ENCODE measurements around the gene TUBAL3.
"Not testable (repeated sequence)": the region's sequence is repeated elsewhere in the genome, so short reads cannot be mapped to it uniquely, and the experiment has no call there.

The TUBAL3 gene

DNA sequence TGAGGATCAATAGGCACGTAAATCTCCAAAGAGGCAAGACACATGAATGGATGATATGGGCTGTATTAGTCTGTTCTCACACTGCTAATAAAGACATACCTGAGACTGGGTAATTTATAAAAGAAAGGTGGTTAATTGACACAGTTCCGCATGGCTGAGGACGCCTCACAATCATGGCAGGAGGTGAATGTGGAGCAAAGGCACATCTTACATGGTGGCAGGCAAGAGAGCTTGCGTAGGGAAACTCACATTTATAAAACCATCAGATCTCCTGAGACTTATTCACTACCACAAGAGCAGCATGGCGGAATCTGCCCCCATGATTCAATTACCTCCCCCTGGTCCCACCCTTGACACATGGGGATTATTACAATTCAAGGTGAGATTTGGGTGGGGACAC is 25.4 kb downstream of the TUBAL3 start:
- not testable (repeated sequence) for DNase-seq (ENCODE audit: low read depth)

DNA sequence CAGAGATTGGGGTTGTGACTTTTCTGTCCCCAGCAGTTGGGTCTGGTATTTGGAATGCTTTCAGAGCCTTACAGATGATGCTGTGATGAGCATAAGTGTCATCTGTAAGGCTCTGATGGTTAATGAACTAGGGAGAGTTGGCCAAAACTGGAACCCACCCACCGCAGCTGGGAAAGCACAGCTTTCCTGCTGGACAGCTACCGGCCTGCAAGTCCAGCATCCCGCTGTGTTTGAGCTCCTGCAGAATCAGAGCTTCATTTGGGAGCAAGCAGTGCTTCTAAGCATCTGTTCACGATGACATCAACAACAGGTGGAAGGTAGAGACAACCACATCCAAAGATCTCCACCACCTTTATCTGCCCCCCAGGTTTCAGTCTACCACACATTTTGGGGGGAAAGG is 28.2 kb downstream of the TUBAL3 start:
- no peak for DNase-seq (ENCODE audit: low read depth)

DNA sequence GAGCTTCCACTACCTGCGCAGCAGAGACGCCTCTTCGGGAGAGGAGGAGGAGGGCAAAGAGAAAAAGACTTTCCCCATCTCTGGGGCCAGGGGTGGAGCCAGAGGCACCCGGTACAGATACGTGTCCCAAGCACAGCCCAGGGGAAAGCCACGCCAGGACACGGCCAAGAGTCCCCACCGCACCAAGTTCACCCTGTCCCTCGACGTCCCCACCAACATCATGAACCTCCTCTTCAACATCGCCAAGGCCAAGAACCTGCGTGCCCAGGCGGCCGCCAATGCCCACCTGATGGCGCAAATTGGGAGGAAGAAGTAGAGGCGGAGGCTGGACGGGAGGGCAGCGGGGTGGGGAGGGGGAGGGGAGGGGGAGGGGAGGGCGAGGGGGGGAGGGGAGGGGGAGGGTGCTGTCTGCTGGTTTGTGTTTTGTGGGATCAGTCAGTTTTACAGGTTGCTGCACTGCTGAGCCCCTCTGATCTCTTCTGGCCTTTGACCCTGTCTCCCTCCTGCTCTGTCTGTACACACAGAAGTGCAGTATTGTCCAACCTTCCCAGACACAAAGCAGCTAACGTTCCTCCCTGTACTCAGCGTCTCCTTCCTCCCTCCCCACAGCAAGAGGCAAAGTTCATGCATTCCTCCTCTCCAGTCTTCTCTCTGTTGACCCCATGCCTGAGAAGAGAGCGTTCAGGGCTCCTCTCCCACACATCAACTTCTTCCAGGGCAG is 30.6 kb downstream of the TUBAL3 start:
- DNase-seq (ENCODE audit: low read depth): no peak

DNA sequence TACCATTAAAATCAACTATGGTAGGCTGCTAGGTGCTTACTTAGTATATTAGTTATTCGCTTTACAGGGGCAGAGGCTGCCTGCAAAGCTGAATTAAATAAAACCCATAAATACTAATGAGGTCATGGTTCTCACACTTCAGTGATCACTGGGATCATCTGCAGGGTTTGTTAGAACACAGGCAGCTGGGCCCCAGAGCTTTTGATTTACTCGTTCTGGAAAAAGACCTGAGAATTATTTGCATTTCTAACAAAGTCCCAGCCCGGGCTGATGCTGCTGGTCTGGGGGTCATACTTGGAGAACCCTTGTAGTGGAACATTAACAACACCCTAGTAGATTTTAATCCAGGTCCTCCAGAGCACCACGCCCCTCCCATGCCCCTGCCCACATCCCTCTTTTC is 31.3 kb downstream of the TUBAL3 start:
- no peak for DNase-seq (ENCODE audit: low read depth)

DNA sequence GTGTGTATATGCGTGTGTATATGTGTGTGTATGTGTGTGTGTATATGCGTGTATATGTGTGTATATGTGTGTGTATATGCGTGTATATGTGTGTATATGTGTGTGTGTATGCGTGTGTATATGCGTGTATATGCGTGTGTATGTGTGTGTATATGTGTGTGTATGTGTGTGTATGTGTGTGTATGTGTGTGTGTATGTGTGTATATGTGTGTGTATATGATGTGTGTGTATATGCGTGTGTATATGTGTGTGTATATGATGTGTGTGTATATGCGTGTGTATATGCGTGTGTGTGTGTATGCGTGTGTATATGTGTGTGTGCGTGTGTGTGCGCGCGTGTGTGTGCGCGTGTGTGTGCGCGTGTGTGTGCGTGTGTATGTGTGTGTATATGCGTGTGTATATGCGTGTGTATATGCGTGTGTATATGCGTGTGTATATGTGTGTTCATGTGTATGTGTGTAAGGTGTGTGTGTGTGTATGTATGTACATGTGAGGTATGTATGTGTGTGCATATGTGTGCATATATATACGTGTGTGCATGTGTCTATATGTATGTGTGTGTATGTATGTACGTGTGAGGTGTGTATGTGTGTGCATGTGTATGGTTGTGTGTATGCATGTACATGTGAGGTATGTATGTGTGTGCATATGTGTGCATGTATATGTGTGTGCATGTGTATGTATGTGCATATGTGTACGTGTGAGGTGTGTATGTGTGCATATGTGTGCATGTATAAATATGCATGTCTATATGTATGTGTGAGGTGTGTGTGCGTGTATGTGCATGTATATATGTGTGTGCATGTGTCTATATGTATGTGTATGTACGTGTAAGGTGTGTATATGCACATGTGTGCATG is 33.9 kb downstream of the TUBAL3 start:
- no peak for DNase-seq (ENCODE audit: low read depth)

DNA sequence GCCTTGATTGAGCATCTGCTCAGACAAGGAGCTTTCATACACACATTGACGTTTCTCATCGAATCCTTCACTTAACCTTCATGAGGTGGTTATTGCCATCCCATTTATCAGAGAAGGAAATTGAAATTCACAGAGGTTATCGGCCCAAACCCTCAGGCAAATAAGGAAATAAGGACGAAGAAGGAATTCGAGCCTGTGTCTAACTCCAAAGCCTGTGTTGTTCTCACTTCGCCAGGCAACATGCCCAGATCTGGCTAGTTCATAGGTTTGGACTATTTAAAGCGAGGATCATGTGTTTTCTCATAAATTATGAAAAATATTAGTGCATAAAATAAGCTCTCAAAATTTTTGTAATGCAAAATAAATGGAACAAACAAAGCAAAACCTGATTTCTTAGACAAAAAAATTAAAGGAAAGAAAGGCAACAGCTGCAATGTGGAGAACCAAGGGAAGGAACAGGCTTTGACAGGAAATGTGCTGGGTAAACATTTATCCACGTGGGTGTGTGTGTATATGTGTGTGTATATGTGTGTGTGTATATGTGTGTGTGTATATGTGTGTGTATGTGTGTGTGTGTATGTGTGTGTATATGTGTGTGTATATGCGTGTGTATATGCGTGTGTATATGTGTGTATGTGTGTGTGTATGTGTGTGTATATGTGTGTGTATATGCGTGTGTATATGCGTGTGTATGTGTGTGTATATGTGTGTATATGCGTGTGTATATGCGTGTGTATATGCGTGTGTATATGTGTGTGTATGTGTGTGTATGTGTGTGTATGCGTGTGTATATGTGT is 35.1 kb downstream of the TUBAL3 start:
- DNase-seq (ENCODE audit: low read depth): no peak

DNA sequence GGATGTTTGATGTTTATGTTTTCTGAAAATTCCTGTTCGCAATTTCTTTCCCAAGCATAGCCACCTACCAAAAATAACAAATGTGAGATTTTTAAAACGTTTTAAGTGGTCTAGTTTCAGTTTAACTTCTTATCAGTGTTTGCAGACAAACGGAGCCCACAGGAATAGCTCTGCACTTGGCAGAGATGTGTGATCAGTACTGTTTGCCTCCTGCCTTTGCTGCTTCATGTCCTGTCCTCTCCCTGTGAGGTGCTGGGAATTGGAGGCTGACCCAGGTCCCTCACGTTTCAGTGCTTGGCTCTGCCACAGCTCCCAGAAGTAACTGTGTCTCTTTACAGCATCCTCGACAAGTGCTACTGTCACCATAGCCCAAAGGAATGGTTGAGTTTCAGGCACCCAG is 38.7 kb downstream of the TUBAL3 start:
- no peak for DNase-seq (ENCODE audit: low read depth)

DNA sequence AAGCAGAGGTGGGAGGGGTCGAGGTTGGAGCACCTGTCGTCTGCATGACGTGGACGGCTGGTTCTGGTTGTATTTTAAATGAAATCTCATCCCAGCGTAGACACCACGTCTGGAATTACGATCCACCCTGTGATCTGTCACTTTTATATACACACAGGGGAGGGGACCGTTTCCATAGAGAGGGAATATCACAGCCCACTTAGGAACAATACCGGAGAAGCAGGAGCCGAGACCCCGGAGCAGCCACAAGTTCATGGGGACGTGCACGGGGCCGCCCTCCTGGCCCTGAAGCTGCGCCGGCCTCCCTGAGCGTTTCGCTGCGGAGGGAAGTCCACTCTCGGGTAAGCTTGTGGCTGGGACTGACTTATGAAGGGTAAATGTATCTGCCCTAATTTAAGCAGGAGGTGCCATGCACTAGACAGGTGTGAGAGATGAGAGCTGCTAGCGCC is 39.7 kb downstream of the TUBAL3 start, which contains the start of gene UCN3:
Gene UCN3 (plus strand): TSS at position 77 of the 449 bp plus-strand sequence. CDS start 8,755 bp downstream, outside the sequence.
- no peak for DNase-seq (ENCODE audit: low read depth)

DNA sequence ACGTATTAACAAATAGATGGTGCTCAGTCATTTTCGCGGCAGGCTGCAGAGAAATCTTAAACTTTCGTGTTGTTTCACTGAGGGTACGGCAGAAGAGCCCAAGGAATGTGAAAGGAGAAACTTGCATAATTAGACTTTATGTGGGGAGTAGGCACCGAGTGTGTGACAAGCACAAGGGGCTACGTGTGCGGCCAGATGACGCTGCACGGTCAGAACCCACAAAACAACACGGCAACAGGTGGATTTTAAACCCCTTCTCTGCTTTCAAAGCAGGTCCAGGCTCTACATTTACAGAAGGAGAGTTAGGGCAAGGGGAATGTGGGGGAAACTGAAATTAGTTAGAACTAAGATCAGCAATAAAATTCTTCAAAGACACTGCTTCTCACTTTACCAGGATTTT is 40.3 kb downstream of the TUBAL3 start:
- no peak for DNase-seq (ENCODE audit: low read depth)

DNA sequence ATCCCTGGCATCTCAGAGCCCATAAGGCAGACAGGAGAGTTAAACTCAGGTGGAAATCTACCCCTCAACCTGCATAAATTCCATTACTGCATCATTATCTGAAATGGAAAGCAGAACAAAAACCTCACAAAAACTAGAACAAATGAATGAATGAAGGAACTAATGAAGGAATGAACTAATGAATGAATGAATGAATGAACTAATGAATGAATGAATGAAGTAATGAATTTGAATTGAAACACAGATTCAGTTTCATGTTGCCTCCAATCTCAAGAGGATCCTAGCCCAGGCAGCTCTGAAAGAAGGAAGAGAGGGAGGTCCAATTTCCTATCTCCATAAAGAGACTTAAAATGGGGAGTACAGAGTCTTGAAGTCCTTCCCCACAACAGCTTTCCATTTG is 41.8 kb downstream of the TUBAL3 start:
- no peak for DNase-seq (ENCODE audit: low read depth)

DNA sequence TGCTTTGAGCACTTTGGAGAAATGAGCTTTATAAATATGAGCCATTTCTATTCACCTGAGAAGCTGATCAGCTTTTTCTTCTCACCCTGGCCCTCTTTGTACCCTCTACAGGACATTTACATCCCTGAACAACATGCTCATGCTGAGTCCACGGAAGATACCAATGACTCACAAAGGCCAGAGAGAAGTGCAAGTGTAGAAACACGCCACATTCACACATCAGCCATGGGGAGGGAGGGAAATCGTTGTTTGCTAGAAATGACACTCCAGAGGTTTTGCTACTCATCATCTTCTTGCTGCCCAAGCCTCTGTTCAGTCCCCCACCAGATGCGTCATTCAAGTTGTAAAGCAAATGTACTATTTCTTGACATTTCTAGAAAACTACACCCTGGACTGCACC is 42.7 kb downstream of the TUBAL3 start:
- DNase-seq (ENCODE audit: low read depth): no peak

DNA sequence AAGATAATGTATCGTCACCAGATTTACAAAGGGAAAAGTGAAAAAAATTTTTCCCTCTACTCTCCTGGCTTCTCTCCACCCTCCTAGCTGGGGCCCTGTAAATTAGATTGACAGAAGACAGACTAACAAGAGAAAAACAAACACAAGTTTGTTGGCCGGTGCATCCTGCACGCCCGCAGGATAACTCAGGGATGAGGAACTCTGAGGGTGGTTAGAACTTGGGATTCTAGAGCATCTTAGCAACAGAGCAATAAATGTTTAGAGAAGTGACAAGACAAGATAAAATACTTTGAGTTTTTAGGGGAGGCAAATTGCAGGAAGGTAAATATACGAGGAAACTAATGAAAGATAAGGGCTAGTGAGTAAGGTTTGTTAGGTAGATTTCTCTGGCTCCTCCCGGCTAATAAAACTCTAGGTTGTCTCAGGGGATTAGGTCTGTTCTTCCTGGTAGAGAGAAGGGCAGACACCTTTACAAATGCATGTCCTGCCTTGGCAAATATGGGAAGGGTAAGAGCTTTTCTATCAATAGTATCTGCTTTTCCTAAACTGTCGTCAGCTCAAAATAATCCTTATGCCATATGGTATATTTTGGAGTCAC is 44.2 kb downstream of the TUBAL3 start:
- DNase-seq (ENCODE audit: low read depth): no peak

DNA sequence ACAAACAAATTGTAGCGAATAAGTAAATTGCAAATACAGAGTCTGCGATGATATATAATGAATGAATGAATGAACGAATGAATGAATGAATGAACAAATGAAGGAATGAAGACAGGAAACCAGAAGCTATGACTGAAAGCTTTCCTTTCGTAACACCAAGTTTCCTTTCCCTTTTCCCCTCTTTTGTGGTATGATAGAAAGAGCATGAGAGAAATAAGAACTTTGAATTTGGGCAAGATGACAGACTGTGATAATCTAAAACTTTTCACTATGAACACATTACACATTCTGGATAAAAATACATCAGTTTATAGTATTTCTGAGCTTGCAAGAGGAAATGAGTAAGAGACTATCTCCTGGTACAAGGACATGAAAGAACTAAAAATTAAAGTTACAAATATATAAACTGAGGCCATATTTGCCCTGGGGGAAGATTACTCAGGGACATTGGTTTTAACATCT is 48.3 kb downstream of the TUBAL3 start:
- DNase-seq (ENCODE audit: low read depth): no peak

DNA sequence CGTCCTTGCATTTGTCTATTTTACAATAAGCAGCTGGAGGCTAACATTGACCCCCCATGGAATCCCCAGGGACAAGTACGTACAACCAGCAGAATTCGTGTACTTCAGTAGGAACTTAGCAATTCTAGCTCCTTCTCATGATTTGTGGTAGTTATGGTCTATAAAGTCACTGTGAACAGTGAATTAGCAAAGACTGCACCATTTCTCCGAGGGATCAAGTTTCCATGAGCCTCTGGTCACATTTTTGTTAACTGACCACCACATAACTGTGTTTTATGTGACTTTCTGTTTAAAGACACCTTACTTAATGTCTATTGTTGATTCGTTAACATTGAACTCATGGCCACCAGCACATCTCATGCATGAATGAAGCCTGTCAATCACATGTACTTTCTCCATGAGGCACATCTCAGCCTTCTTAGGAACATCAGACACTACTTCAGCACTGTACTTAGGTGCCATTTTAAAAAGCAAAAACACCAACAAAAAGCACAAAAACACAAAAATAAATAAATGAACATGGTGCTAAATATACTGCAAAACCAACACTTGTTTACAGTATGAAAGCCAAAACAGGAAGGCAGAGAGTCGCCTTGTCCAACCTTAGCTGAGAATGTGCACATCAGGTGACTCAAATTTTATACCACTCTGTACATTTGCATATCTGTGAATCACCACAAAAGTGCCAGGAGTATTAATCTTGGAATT is 48.9 kb downstream of the TUBAL3 start:
- DNase-seq (ENCODE audit: low read depth): no peak

DNA sequence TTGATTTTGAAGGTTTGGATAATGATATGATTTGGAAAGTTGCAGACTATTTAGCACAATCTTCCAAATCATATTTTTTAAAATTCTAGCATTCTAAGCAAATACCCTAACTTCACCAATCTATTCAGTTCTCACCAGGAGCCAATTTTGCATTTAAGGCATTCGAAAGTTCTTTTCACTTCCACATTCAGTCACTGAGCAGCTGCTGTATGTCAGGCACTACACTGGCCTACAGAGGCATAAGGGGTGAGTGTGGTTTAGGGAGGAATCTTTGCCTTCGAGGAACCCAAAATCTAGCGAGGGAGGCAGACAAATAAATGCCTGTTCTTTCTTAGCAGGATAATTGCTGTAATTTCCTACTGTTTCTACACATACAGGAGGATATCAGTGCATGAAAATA is 50.6 kb downstream of the TUBAL3 start:
- no peak for DNase-seq (ENCODE audit: low read depth)

DNA sequence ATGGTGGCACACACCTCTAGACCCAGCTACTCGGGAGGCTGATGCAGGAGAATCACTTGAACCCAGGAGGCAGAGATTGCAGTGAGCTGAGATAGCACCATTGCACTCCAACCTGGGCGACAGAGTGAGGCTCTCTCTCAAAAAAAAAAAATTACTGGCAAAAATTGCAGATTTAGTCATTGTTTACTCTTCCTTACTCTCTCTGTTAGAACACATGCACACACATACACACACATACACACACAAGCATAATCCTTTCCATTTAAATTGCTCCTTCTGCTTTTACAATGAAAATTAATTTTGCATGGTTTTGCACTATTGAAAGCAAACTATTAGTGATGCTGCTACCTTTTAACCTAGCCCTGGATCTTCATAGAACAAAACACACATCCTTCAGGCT is 55.3 kb downstream of the TUBAL3 start:
- no peak for DNase-seq (ENCODE audit: low read depth)

DNA sequence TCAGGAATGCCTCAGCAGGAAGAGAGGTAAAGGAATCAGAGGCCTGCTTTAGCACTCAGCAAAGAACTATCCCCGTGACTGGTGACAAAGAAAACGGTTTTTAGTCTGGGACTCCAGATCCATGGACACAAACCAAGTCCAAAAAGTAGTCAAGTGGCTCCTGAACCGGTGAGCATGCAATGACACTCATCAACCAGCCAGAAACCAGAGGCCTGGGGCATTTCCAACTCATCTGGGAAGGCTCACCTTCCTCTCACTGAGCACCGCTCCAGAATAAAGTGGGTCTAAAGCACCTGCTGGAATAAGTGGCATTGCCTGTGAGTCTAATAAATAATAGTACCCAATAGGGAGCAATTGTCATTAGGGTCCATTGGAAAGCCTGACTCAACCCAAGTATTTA is 57.7 kb downstream of the TUBAL3 start:
- DNase-seq (ENCODE audit: low read depth): no peak

DNA sequence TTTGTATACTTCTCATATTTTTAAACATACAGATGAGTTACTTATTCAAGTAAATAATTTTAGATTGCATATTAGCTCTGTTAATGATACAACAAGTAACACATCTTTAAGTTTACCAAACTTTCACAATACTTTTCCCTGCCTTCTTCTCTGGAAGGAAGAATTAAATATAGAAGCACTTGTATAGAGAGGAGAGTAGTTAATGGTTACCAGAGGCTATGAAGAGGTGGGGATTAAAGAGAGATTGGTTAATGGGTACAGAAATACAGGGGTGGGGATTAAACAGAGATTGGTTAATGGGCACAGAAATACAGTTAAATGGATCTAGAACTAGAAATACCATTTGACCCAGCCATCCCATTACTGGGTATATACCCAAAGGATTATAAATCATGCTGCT is 59.9 kb downstream of the TUBAL3 start:
- no peak for DNase-seq (ENCODE audit: low read depth)

DNA sequence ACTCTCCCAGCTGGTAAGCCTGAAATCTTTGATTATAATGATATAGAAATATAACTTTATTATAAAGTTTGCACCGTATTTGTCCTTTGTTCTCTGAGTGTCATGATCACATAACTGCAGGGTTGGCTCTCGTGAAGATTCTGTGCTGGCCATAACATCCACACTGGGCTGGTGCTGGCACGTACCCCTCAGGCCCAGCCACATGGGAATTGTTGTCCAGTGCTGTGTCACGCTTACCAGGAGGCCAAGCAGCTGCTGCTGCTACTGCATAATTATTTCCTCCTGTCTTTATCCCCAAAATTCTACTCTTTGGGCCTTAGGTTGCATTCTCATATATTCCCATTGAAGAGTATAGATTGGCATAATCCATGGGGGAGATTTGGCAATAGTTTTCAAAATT is 60.6 kb downstream of the TUBAL3 start:
- no peak for DNase-seq (ENCODE audit: low read depth)

DNA sequence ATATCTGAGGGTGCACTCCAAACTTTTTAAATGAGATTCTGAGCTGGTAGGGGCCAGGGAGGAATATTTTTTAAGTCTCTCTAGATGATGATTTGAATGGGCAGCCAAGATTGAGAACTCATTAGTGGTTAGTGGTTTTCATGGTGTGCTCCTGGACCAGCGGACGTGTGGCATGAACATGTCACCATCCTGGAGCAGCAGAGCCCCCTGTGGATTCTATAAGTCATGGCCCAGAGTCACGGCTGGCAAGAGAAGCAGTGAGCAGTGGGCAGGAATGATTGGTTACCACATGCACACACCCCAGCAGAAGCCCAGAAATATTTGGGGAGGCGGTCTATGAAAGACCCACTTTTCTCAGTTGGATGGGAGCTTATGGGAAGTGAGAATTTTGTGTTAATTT is 61.1 kb downstream of the TUBAL3 start:
- DNase-seq (ENCODE audit: low read depth): no peak
